Keratinocyte (primary cell): ENCODE measurements around the gene TAF1A. TPM values are rescaled to one million over a fixed set of nuclear protein-coding genes. Genes with fewer than 3 reads are reported as not detected.

Source experiments
- DNase-seq: peaks from one replicate; pipeline ENCODE4 v3.0.0-alpha.2; 2011; ENCODE audit warnings: low read depth, missing footprints, low spot score
- FAIRE-seq: peaks from 2 replicates; lab custom pipeline; 2011; peaks lifted over from hg19 to GRCh38; lab: Jason Lieb, UNC
- H2AFZ ChIP-seq: 2 replicates; pipeline ENCODE4 v1.6.0; 2012; ENCODE audit warnings: low read length, control low read depth, inconsistent platforms; ENCODE audit not compliant: control insufficient read depth
- H3K27ac ChIP-seq: 2 replicates; pipeline ENCODE4 v1.5.1; 2011; ENCODE audit warnings: low read length; ENCODE audit not compliant: control insufficient read depth, insufficient read depth
- H3K27me3 ChIP-seq: 3 replicates; pipeline ENCODE4 v1.6.0; 2011; ENCODE audit warnings: low read length; ENCODE audit not compliant: control insufficient read depth, insufficient read depth; ENCODE audit errors: extremely low read depth
- H3K36me3 ChIP-seq, 2 experiments: 2 replicates in 1 of 2; 3 replicates in 1 of 2; pipeline ENCODE4 v1.5.1; 2011; ENCODE audit warnings: low read length in 2 of 2, mild to moderate bottlenecking in 1 of 2; ENCODE audit not compliant: control insufficient read depth in 2 of 2, insufficient read depth in 2 of 2; ENCODE audit errors: extremely low read depth in 1 of 2
- H3K4me1 ChIP-seq: 3 replicates; pipeline ENCODE4 v1.5.1; 2011; ENCODE audit warnings: low read length; ENCODE audit not compliant: control insufficient read depth, insufficient read depth; ENCODE audit errors: extremely low read depth
- H3K4me2 ChIP-seq: 3 replicates; pipeline ENCODE4 v1.6.0; 2011; ENCODE audit warnings: low read depth, low read length; ENCODE audit not compliant: control insufficient read depth, insufficient read depth; ENCODE audit errors: extremely low read depth
- H3K4me3 ChIP-seq, 3 experiments: fragments of 200-600 bp in 1 of 3; sonication (generic) in 1 of 3; 2 replicates in 2 of 3; 3 replicates in 1 of 3; pipeline ENCODE4 v1.5.1; 2011 to 2016; ENCODE audit warnings: low read length in 3 of 3, mild to moderate bottlenecking in 3 of 3, control low read depth in 2 of 3, inconsistent platforms in 1 of 3, low read depth in 1 of 3, mixed read lengths in 1 of 3, mixed run types in 1 of 3, moderate library complexity in 1 of 3; ENCODE audit not compliant: control insufficient read depth in 2 of 3, insufficient read depth in 2 of 3; ENCODE audit errors: extremely low read depth in 1 of 3
- H3K79me2 ChIP-seq: 2 replicates; pipeline ENCODE4 v1.6.0; 2012; ENCODE audit warnings: low read length; ENCODE audit not compliant: control insufficient read depth, insufficient read depth
- H3K9ac ChIP-seq: 3 replicates; pipeline ENCODE4 v1.6.0; 2011; ENCODE audit warnings: low read length; ENCODE audit not compliant: control insufficient read depth, insufficient read depth; ENCODE audit errors: extremely low read depth
- H3K9me1 ChIP-seq: 3 replicates; pipeline ENCODE4 v1.6.0; 2011; ENCODE audit warnings: low read length; ENCODE audit not compliant: control insufficient read depth, insufficient read depth; ENCODE audit errors: extremely low read depth
- H3K9me3 ChIP-seq: 2 replicates; pipeline ENCODE4 v1.5.1; 2012; ENCODE audit warnings: low read depth, low read length; ENCODE audit not compliant: control insufficient read depth
- H4K20me1 ChIP-seq: 3 replicates; pipeline ENCODE4 v1.6.0; 2011; ENCODE audit warnings: low read length; ENCODE audit not compliant: control insufficient read depth, insufficient read depth; ENCODE audit errors: extremely low read depth
- EZH2 ChIP-seq: IDR thresholded peaks from one replicate; pipeline ENCODE4 v1.6.1; 2012; ENCODE audit warnings: inconsistent platforms, mild to moderate bottlenecking, low read length, moderate library complexity
- dilution Hi-C: fragments of 300-500 bp; cut with MboI; formaldehyde crosslinking; loops from one replicate; pipeline ENCODE4 v1.7.0; 2020; ENCODE audit warnings: low sequenced_read_pairs; ENCODE audit not compliant: extremely low pct_ligation_motif_present
- polyA plus RNA-seq, 5 experiments: library from polyadenylated mRNA; depleted of rRNA in 3 of 5; stranded (reverse) in 3 of 5; stranded (forward) in 1 of 5; unstranded in 1 of 5; fragments of >200 nt; gene quantifications; 1 replicate in 1 of 5; 2 replicates in 3 of 5; 3 replicates in 1 of 5; pipeline versions ENCODE4 v1.2.1 to v1.2.3, GENCODE V29; 2011 to 2012; ENCODE audit warnings: missing spikeins in 2 of 5, low read depth in 1 of 5, low replicate concordance in 1 of 5
- TF ChIP-seq, protein P1 (sequence below), 3 experiments: IDR thresholded peaks in 1 of 3; conservative IDR thresholded peaks in 1 of 3; optimal IDR thresholded peaks in 1 of 3; 2 replicates in 2 of 3; 3 replicates in 1 of 3; pipeline versions ENCODE3 to v1.5.1; 2011; ENCODE audit warnings: low read length in 3 of 3, mild to moderate bottlenecking in 3 of 3, moderate library complexity in 2 of 3, control low read depth in 1 of 3, inconsistent platforms in 1 of 3; ENCODE audit not compliant: insufficient read depth in 2 of 3; ENCODE audit errors: extremely low read depth in 1 of 3

The TAF1A gene
- polyA plus RNA-seq, 1 donor (not counting 4 experiments of a cell fraction or from before 2014, with no cell fraction given) = 7.2 TPM

DNA sequence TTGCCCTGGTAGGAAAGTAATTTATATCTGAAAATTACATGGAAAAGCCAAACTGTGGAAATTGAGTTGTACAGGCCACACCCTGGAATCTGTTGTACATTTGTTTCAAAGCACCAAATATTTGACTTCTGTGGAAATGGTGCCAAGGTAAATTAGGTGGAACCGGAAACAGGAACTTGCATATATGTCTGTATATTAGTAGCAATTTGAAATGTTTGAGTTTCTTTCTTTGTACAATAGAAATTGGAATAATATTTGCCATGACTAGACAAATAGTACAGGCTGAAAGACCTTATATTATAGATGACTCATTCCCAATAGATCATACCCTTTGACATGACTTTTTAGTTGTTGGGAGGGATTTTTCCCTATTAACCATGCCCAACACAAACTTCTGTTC lies 10.5 kb upstream of the TAF1A start:
- no peak for DNase-seq
- Histone ChIP-seq H3K4me3 (no peak overlapping the region), H3K4me2 (no peak overlapping the region), H3K9ac (no peak overlapping the region), H3K9me1 (no peaks in the 10 kb centered on the region), H3K27me3 (no peaks in the 10 kb centered on the region), H3K79me2 (no peaks in the 10 kb centered on the region), H3K36me3 (no peaks in the 10 kb centered on the region), H4K20me1 (no peaks in the 10 kb centered on the region), H2AFZ (no peak overlapping the region), H3K27ac (no peak overlapping the region), H3K4me1 (no peaks in the 10 kb centered on the region), H3K9me3 (no peaks in the 10 kb centered on the region)
- TF ChIP-seq, protein P1, sequence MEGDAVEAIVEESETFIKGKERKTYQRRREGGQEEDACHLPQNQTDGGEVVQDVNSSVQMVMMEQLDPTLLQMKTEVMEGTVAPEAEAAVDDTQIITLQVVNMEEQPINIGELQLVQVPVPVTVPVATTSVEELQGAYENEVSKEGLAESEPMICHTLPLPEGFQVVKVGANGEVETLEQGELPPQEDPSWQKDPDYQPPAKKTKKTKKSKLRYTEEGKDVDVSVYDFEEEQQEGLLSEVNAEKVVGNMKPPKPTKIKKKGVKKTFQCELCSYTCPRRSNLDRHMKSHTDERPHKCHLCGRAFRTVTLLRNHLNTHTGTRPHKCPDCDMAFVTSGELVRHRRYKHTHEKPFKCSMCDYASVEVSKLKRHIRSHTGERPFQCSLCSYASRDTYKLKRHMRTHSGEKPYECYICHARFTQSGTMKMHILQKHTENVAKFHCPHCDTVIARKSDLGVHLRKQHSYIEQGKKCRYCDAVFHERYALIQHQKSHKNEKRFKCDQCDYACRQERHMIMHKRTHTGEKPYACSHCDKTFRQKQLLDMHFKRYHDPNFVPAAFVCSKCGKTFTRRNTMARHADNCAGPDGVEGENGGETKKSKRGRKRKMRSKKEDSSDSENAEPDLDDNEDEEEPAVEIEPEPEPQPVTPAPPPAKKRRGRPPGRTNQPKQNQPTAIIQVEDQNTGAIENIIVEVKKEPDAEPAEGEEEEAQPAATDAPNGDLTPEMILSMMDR (optimal IDR thresholded peaks at IDR 0.05 in 1 of 3, IDR thresholded peaks at IDR 0.05 in 1 of 3, conservative IDR thresholded peaks at IDR 0.05 in 1 of 3; ENCODE audit: extremely low read depth in 1 of 3, insufficient read depth in 2 of 3, low read length in 3 of 3) = no peak
- no peak for TF ChIP-seq EZH2
- FAIRE-seq = no peak
- dilution Hi-C loops = no loop called here

DNA sequence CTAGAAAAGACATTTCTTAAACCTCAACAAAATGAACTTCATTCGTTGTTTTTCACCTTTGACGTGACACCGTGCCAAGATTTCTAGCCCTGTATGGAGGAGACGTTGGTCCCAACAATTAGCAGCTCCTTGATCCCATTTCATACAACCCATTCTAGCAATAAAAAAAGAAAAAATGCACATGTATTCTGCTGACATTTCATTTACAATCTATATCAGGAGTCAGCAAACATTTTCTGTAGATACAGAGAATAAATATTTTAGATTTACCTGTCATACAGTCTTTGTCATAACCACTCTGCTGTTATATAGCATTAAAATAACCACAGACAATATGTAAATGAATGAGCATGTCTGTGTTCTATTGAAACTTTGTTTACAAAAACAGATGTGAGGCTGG lies 7.0 kb upstream of the TAF1A start:
- H3K4me1 ChIP-seq = no peaks in the 10 kb centered on the region
- no peaks in the 10 kb centered on the region for H3K9me1 ChIP-seq
- no peak for TF ChIP-seq EZH2
- TF ChIP-seq, protein P1 (optimal IDR thresholded peaks at IDR 0.05 in 1 of 3, IDR thresholded peaks at IDR 0.05 in 1 of 3, conservative IDR thresholded peaks at IDR 0.05 in 1 of 3; ENCODE audit: extremely low read depth in 1 of 3, insufficient read depth in 2 of 3, low read length in 3 of 3) = no peak
- H3K79me2 ChIP-seq = no peaks in the 10 kb centered on the region
- H3K27ac ChIP-seq = no peak overlapping the region
- no peaks in the 10 kb centered on the region for H3K36me3 ChIP-seq
- no peaks in the 10 kb centered on the region for H4K20me1 ChIP-seq
- H3K4me2 ChIP-seq = no peak overlapping the region
- H2AFZ ChIP-seq = no peak overlapping the region
- dilution Hi-C loops = no loop called here
- no peaks in the 10 kb centered on the region for H3K27me3 ChIP-seq
- FAIRE-seq (no peak), DNase-seq (no peak)
- no peak overlapping the region for H3K9ac ChIP-seq
- H3K4me3 ChIP-seq = no peak overlapping the region
- H3K9me3 ChIP-seq = no peaks in the 10 kb centered on the region
